Mesenchymal stem cell (in vitro differentiated cells and primary cell): Measurements from ENCODE around the gene ELK4.

Experiments
- DNase-seq: peaks from one replicate; pipeline ENCODE4 v3.0.0-alpha.2; 2013
- H2AFZ ChIP-seq: one replicate; pipeline ENCODE4 v1.6.1; 2013; ENCODE audit warnings: low read depth, mild to moderate bottlenecking, control low read depth, inconsistent platforms, low read length, moderate library complexity
- H2AK5ac ChIP-seq: 2 replicates; pipeline ENCODE4 v1.6.1; 2013; ENCODE audit warnings: low read length, moderate library complexity, mild to moderate bottlenecking, inconsistent platforms; ENCODE audit not compliant: severe bottlenecking
- H2BK120ac ChIP-seq: one replicate; pipeline ENCODE4 v1.6.1; 2013; ENCODE audit warnings: low read depth, mild to moderate bottlenecking, inconsistent platforms, low read length, moderate library complexity
- H2BK12ac ChIP-seq, 2 experiments: one replicate each; pipeline ENCODE4 v1.6.1; 2013; ENCODE audit warnings: inconsistent platforms in 2 of 2, low read length in 2 of 2, mild to moderate bottlenecking in 2 of 2, moderate library complexity in 2 of 2, control low read depth in 1 of 2
- H2BK15ac ChIP-seq: one replicate; pipeline ENCODE4 v1.6.1; 2013; ENCODE audit warnings: mild to moderate bottlenecking, low read depth, inconsistent platforms; ENCODE audit not compliant: poor library complexity, severe bottlenecking
- H2BK5ac ChIP-seq: 2 replicates; pipeline ENCODE4 v1.6.1; 2013; ENCODE audit warnings: low read depth, mild to moderate bottlenecking, low read length, control low read depth, inconsistent platforms; ENCODE audit not compliant: poor library complexity, severe bottlenecking
- H3K14ac ChIP-seq, 2 experiments: one replicate each; pipeline ENCODE4 v1.6.1; 2013; ENCODE audit warnings: inconsistent platforms in 2 of 2, low read length in 2 of 2, control low read depth in 1 of 2, mild to moderate bottlenecking in 1 of 2, moderate library complexity in 1 of 2
- H3K18ac ChIP-seq, 2 experiments: one replicate each; pipeline ENCODE4 v1.6.1; 2013; ENCODE audit warnings: inconsistent platforms in 2 of 2, low read length in 2 of 2, control low read depth in 1 of 2, low read depth in 1 of 2, mild to moderate bottlenecking in 1 of 2
- H3K23ac ChIP-seq, 2 experiments: one replicate each; pipeline ENCODE4 v1.6.1; 2013; ENCODE audit warnings: inconsistent platforms in 2 of 2, low read length in 2 of 2, mild to moderate bottlenecking in 2 of 2, moderate library complexity in 2 of 2, control low read depth in 1 of 2
- H3K27ac ChIP-seq: 2 replicates; pipeline ENCODE4 v1.5.1; 2013; ENCODE audit warnings: mild to moderate bottlenecking, moderate library complexity, low read length, control low read depth, inconsistent platforms; ENCODE audit not compliant: poor library complexity, severe bottlenecking
- H3K27me3 ChIP-seq, 2 experiments: 2 replicates each; pipeline versions ENCODE4 v1.6.1 to v1.7.0; 2013; ENCODE audit warnings: low read length in 2 of 2, mild to moderate bottlenecking in 2 of 2, moderate library complexity in 2 of 2, control low read depth in 1 of 2, inconsistent platforms in 1 of 2; ENCODE audit not compliant: control insufficient read depth in 1 of 2, insufficient read depth in 1 of 2
- H3K36me3 ChIP-seq, 2 experiments: 2 replicates each; pipeline versions ENCODE4 v1.6.1 to v1.7.0; 2013; ENCODE audit warnings: low read length in 2 of 2, control low read depth in 1 of 2, inconsistent platforms in 1 of 2, low read depth in 1 of 2, mild to moderate bottlenecking in 1 of 2; ENCODE audit not compliant: insufficient read depth in 2 of 2, control insufficient read depth in 1 of 2
- H3K4ac ChIP-seq, 2 experiments: one replicate each; pipeline ENCODE4 v1.6.1; 2013; ENCODE audit warnings: inconsistent platforms in 2 of 2, low read length in 2 of 2, mild to moderate bottlenecking in 2 of 2, moderate library complexity in 2 of 2, control low read depth in 1 of 2, low read depth in 1 of 2
- H3K4me1 ChIP-seq: 2 replicates; pipeline ENCODE4 v1.6.1; 2013; ENCODE audit warnings: low read depth, low read length, control low read depth; ENCODE audit not compliant: control insufficient read depth, insufficient read depth
- H3K4me2 ChIP-seq: 2 replicates; pipeline ENCODE4 v1.6.1; 2013; ENCODE audit warnings: low read length, mild to moderate bottlenecking, inconsistent platforms; ENCODE audit not compliant: poor library complexity, severe bottlenecking
- H3K4me3 ChIP-seq, 2 experiments: 2 replicates each; pipeline versions ENCODE4 v1.5.1 to v1.7.0; 2013; ENCODE audit warnings: low read length in 2 of 2, mild to moderate bottlenecking in 2 of 2, control low read depth in 1 of 2, low read depth in 1 of 2; ENCODE audit not compliant: insufficient read depth in 1 of 2
- H3K79me1 ChIP-seq: replicated peaks from 2 replicates; pipeline ENCODE4 v1.6.1; 2013; ENCODE audit warnings: mild to moderate bottlenecking, control low read depth, low read length, inconsistent platforms; ENCODE audit not compliant: poor library complexity, severe bottlenecking
- H3K9ac ChIP-seq: 2 replicates; pipeline ENCODE4 v1.7.0; 2013; ENCODE audit warnings: mild to moderate bottlenecking, low read length, moderate library complexity
- H3K9me3 ChIP-seq: 2 replicates; pipeline ENCODE4 v1.7.0; 2013; ENCODE audit warnings: mild to moderate bottlenecking, low read length; ENCODE audit not compliant: control insufficient read depth
- H4K8ac ChIP-seq: one replicate; pipeline ENCODE4 v1.6.1; 2013; ENCODE audit warnings: inconsistent platforms, mild to moderate bottlenecking, low read length, moderate library complexity
- H4K91ac ChIP-seq: one replicate; pipeline ENCODE4 v1.6.1; 2013; ENCODE audit warnings: mild to moderate bottlenecking, low read length, inconsistent platforms
- WGBS: methylation state at CpG from one replicate; pipeline ENCODE4 v1.1.7; 2013; ENCODE audit warnings: mixed read lengths; 5-methylcytosine and 5-hydroxymethylcytosine counted together

Gene ELK4

DNA sequence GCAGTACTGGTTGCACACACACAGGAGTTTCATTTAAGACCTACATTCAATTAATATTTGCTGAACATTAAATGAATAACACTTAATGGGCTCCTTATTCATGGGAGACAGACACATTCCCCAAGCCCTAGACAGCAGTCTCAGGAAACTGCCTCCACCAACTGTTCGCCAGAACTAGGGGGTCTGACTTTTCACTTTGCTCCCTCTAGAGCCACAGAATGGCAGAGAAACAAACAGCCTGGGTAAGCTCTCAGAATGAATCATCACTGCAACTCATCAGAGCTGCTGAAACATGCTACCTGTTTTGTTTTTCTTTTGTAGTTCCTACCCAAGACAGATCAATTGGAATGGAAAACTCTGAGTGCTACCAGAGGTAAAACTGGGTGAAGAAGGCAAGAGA is 31.7 kb downstream of the ELK4 start:
- H2BK5ac ChIP-seq = peak overlapping the region; percentile 36
- H3K14ac ChIP-seq = no peak overlapping the region
- H2AFZ ChIP-seq = no peak overlapping the region
- WGBS = 38% methylated on average over 1 of the region's 1 CpG
- H3K18ac ChIP-seq = peak overlapping the region; percentile 44 to 84
- no peak overlapping the region for H4K91ac ChIP-seq
- peaks cover 13% of the 10 kb centered on the region for H3K4me1 ChIP-seq
- H3K4me2 ChIP-seq = peak overlapping the region; percentile 14
- H3K36me3 ChIP-seq = peaks cover 12 to 14% of the 10 kb centered on the region in 2 experiments
- peak overlapping the region; percentile 77 for H3K9ac ChIP-seq
- peak overlapping the region; percentile 21 for H2BK120ac ChIP-seq
- peak overlapping the region; percentile 76 for H3K27ac ChIP-seq
- peak overlapping the region; percentile 59 for H4K8ac ChIP-seq
- peak overlapping the region in 1 of 2 experiments; percentile 21 for H3K4me3 ChIP-seq
- peak; percentile 76 for DNase-seq
- no peaks in the 10 kb centered on the region for H3K9me3 ChIP-seq
- peaks cover 5% of the 10 kb centered on the region for H3K79me1 ChIP-seq
- H2AK5ac ChIP-seq = peak overlapping the region; percentile 84
- H3K27me3 ChIP-seq = no peaks in the 10 kb centered on the region
- no peak overlapping the region for H2BK15ac ChIP-seq
- H3K4ac ChIP-seq = peak overlapping the region; percentile 15 to 62
- H2BK12ac ChIP-seq = peak overlapping the region; percentile 12 to 93
- no peak overlapping the region for H3K23ac ChIP-seq

DNA sequence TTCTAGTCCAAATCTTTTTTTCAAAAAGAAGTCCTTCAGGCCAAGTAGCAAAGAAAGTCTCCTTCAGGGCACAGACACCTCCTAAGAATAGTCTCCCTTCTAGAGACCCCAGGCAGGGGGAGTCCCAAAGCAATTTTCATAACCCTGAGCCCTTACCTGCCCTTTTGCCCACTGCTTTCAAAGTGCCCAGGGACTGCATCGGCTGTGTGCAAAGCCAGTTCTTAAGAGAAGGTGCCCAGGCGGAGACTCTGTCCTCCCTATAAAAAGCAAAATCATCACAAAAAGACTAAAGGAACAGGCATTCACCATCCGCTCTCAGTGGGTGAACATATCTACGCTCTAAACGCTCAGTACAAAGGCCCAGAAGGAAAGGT is 32.2 kb downstream of the ELK4 start:
- no peak overlapping the region for H3K23ac ChIP-seq
- H2BK12ac ChIP-seq = peak overlapping the region; percentile 12 to 93
- peaks cover 4% of the 10 kb centered on the region for H3K79me1 ChIP-seq
- peak overlapping the region in 1 of 2 experiments; percentile 21 for H3K4me3 ChIP-seq
- H3K27me3 ChIP-seq = no peaks in the 10 kb centered on the region
- peak overlapping the region; percentile 56 for H3K27ac ChIP-seq
- H3K4me1 ChIP-seq = peaks cover 13% of the 10 kb centered on the region
- H3K4ac ChIP-seq = peak overlapping the region; percentile 15 to 62
- H3K4me2 ChIP-seq = no peak overlapping the region
- H4K8ac ChIP-seq = peak overlapping the region; percentile 59
- DNase-seq = no peak
- 97% methylated on average over 5 of the region's 5 CpGs for WGBS
- peak overlapping the region; percentile 44 to 84 for H3K18ac ChIP-seq
- peak overlapping the region; percentile 21 for H2BK120ac ChIP-seq
- H2BK15ac ChIP-seq = no peak overlapping the region
- peak overlapping the region; percentile 77 for H3K9ac ChIP-seq
- H3K9me3 ChIP-seq = no peaks in the 10 kb centered on the region
- peak overlapping the region; percentile 64 for H4K91ac ChIP-seq
- no peak overlapping the region for H3K14ac ChIP-seq
- peak overlapping the region; percentile 40 for H2AK5ac ChIP-seq
- H2BK5ac ChIP-seq = peak overlapping the region; percentile 4
- no peak overlapping the region for H2AFZ ChIP-seq
- peaks cover 12 to 14% of the 10 kb centered on the region in 2 experiments for H3K36me3 ChIP-seq

DNA sequence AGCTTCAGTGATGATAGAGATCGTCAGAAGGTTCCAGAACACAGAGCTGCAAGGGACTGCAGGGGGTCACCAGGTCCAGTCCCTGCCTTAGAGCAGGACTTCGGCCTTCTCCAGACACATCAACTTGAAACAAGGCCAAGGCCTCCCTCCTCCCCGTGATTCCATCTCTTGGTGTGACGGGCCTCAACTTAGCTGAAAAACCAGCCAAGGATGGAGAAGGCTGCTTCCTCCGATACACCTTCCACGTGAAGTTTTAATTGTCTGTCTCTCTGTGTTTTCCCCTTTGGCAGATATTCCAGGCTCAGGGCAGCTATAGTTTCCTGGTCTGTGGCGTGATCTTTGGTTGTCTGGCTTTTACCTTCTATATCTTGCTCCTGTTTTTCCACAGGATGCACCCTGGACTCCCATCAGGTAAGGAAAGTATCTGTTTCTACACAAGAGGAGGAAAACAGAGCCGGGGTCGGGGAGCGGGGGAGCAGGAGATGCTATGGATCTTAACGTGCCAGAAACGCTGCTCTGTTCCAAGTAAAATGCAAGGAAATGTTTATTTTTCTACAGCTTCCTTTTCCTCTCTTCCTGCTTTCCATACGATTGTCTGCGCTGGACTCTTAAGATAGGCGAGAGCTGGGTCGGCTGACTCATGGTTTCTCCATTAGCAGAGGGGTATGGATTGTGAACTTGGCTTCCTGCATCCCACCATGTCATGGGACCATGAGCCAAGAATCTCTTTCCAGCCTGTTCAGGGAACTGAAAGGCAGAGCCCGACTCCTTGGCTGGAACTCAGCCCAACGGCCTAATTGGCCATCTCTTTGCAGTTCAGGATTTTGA is 32.8 kb downstream of the ELK4 start:
- H2AK5ac ChIP-seq = no peak overlapping the region
- peak overlapping the region; percentile 56 for H3K27ac ChIP-seq
- peak overlapping the region; percentile 89 for H2BK120ac ChIP-seq
- H3K4me3 ChIP-seq = peak overlapping the region in 1 of 2 experiments; percentile 53
- peaks cover 13% of the 10 kb centered on the region for H3K4me1 ChIP-seq
- peak; percentile 94 for DNase-seq
- H4K91ac ChIP-seq = peak overlapping the region; percentile 90
- H3K27me3 ChIP-seq = no peaks in the 10 kb centered on the region
- WGBS = 48% methylated on average over 15 of the region's 18 CpGs
- no peak overlapping the region for H3K23ac ChIP-seq
- peak overlapping the region; percentile 81 to 87 for H3K18ac ChIP-seq
- H3K9me3 ChIP-seq = no peaks in the 10 kb centered on the region
- no peak overlapping the region for H2AFZ ChIP-seq
- peak overlapping the region; percentile 77 for H3K9ac ChIP-seq
- H3K4ac ChIP-seq = peak overlapping the region; percentile 39 to 50
- peak overlapping the region; percentile 88 for H4K8ac ChIP-seq
- no peak overlapping the region for H2BK5ac ChIP-seq
- H3K79me1 ChIP-seq = peaks cover 4% of the 10 kb centered on the region
- H3K36me3 ChIP-seq = peaks cover 9 to 14% of the 10 kb centered on the region in 2 experiments
- no peak overlapping the region for H3K4me2 ChIP-seq
- H3K14ac ChIP-seq = no peak overlapping the region
- H2BK12ac ChIP-seq = peak overlapping the region; percentile 3 to 97
- H2BK15ac ChIP-seq = peak overlapping the region; percentile 68

DNA sequence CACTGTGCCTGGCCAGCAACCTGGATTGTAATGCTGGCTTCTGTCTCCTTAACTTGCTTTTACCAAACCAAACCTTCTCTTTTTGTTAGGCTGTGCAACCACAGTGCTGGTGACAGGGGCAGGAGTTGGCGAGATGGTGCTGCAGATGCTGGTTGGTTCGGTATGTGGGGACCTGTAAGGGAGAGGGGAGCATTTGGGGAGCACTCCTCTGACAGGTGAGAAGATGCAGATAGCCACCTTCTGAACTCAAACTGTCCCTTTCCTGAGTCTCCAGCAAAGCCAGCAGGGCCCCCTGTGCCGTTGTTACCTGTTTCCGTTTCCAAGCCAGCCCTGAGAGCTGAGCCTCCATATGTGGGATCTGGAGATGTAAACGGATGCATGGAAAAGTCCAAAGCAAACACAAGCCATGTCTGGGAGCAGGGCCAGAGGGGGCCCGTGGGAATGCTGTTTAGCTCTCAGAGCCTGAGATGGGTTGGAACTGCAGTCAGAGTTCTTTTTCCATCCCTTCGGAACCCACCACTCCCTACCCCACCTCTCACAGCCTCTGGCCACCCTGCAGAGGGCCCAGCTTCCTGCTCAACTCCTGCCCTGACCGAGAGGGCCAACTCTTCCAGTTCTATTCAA is 34.0 kb downstream of the ELK4 start:
- peaks cover 7 to 12% of the 10 kb centered on the region in 2 experiments for H3K36me3 ChIP-seq
- no peak overlapping the region for H3K27ac ChIP-seq
- H2BK12ac ChIP-seq = no peak overlapping the region
- no peak overlapping the region for H3K4me2 ChIP-seq
- H3K9me3 ChIP-seq = no peaks in the 10 kb centered on the region
- H3K27me3 ChIP-seq = no peaks in the 10 kb centered on the region
- no peak overlapping the region for H2BK15ac ChIP-seq
- H3K4me1 ChIP-seq = peaks cover 13% of the 10 kb centered on the region
- H4K91ac ChIP-seq = no peak overlapping the region
- no peak overlapping the region for H4K8ac ChIP-seq
- H3K14ac ChIP-seq = no peak overlapping the region
- H2AK5ac ChIP-seq = no peak overlapping the region
- H3K4ac ChIP-seq = no peak overlapping the region
- 87% methylated on average over 8 of the region's 8 CpGs for WGBS
- H2BK120ac ChIP-seq = no peak overlapping the region
- H3K18ac ChIP-seq = peak overlapping the region in 1 of 2 experiments; percentile 3
- H3K23ac ChIP-seq = no peak overlapping the region
- H3K79me1 ChIP-seq = no peaks in the 10 kb centered on the region
- H3K4me3 ChIP-seq = no peak overlapping the region
- no peak for DNase-seq
- H2BK5ac ChIP-seq = no peak overlapping the region
- no peak overlapping the region for H3K9ac ChIP-seq
- no peak overlapping the region for H2AFZ ChIP-seq
